Ureter (tissue), 1 donor: Measurements from ENCODE around the gene FJX1. TPM values are rescaled to one million over a fixed set of nuclear protein-coding genes. Genes with fewer than 3 reads are reported as not detected.

Experiments used
- DNase-seq: peaks from one replicate; pipeline ENCODE4 v3.0.0-alpha.2; 2020; ENCODE audit warnings: low spot score
- total RNA-seq: library from RNA; stranded (reverse); gene quantifications from one replicate; pipeline ENCODE4 v1.2.4, GENCODE V29; 2023
- donor health status: DM: yes; HTN: yes; CAD: no.

Gene FJX1
- total RNA-seq, 1 donor from 2014 or later, result 13.4 TPM

GRCh38 chr11:35606206-35606605 lies 12.1 kb upstream of the FJX1 start:
- DNase-seq, result no peak

DNA sequence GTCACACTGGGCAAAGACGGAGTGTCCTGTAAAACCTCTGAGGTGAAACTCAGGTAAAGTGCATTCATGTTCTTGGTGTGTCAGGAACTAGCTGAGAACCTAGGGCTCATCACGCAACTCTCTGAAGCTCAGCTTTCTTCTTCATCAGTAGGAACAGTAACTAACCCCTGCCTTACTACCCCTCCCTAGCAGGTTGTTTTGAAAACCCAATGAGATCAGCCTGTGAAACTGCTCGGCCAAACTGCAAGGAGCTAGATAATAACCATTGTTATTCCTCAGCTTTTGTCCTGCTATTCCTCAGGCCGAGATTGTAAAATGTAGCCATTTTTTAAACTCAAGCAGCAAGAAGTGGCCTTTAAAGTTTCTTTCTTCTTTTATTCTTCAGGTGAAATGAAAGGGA lies 9.8 kb upstream of the FJX1 start:
- DNase-seq, result no peak

DNA sequence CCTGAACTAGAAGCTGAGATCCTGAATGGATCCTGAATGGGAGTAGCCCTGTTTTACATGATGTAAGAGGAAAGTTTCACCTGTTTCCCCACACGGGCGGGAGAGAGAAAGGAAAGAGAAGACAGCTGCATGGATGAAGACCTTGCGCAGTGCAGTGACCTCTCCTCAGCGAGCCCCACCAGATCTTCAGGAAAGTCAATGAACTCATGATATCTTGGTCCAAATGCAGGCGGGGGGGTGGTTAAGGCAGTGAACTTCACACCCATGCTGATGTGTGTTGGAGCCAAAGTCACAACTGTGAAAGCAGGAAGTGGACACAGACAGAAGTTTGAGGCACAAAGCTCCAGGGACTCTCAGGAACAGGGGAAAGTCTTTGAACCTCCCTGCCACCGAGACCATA lies 8.6 kb upstream of the FJX1 start:
- no peak for DNase-seq

GRCh38 chr11:35610631-35611030 lies 7.6 kb upstream of the FJX1 start:
- DNase-seq, result no peak

GRCh38 chr11:35611741-35612140 lies 6.5 kb upstream of the FJX1 start:
- no peak for DNase-seq

DNA sequence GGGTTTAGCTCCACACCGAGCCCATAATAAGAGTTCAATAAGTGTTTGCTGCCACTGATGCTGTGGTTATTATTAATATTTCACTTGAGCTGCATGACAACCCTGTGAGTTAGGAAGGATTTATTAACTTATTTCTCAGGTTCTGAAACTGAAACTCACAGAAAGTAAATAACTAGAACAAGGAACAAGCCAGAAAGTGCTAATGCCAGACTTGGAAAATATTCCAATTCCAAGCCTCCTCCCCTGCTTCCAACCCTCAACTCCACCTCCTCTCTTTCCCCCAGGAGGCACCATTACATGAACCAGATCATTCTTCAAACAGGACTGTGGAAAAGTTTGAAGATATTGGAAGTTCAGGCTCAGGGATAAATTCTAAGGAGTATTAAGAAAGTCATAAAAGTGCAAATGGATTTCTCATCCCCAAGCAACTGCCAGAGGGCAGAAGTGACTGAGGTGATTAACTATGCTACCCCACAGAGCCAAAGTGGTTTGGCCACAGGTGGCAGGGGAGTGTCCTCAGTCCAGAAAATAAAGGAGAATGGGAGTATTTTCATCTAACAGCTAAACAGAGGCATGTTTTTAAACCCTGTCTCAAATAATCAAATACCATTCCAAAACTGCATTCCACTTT lies 3.2 kb upstream of the FJX1 start:
- DNase-seq, result no peak

GRCh38 chr11:35615921-35616900 lies 2.0 kb upstream of the FJX1 start:
- DNase-seq, result no peak

- DNase-seq, result no peak
These were observed 959 bp upstream of the FJX1 start for GRCh38 chr11:35617316-35617686.

- no peak for DNase-seq
These were observed 346 bp downstream of the FJX1 start for GRCh38 chr11:35618497-35619115.

DNA sequence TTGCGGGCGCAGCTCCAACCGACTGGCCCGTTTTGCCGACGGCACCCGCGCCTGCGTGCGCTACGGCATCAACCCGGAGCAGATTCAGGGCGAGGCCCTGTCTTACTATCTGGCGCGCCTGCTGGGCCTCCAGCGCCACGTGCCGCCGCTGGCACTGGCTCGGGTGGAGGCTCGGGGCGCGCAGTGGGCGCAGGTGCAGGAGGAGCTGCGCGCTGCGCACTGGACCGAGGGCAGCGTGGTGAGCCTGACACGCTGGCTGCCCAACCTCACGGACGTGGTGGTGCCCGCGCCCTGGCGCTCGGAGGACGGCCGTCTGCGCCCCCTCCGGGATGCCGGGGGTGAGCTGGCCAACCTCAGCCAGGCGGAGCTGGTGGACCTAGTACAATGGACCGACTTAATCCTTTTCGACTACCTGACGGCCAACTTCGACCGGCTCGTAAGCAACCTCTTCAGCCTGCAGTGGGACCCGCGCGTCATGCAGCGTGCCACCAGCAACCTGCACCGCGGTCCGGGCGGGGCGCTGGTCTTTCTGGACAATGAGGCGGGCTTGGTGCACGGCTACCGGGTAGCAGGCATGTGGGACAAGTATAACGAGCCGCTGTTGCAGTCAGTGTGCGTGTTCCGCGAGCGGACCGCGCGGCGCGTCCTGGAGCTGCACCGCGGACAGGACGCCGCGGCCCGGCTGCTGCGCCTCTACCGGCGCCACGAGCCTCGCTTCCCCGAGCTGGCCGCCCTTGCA lies 1.0 kb downstream of the FJX1 start:
- no peak for DNase-seq

DNA sequence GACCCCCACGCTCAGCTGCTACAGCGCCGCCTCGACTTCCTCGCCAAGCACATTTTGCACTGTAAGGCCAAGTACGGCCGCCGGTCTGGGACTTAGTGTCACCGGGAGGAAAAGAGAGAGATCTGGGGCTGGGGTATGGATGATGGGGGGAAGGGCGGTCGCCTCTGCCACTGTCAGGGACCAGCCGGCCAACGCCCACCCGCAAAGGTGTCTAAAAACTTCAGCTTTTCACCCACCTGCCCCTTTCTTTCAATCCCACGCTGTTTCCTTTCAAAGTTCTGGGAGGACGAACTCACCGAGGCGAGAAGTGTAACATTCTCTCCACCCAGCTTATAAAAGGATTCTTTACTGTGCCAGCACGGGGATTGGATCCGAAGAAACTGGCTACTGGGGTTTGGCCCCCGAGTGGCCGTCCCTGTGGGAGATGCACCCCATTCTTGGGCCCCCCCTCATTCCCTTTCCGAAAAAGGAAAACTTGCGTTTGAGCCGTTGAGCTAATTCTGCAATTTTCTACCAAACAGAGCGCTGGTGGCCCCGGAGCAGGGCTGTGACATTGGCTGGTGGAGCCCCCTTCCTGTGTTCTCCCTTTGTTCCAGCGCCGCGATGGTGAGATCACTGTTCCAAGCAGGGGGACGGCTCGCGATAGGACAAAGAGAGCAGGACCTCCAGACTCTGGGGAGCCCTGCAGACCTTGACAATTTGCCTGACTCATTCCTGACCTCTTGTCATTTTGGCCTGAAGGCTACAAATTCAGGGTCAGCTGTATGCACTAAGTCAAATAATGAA lies 1.8 kb downstream of the FJX1 start:
- no peak for DNase-seq

GRCh38 chr11:35620795-35621194 lies 2.5 kb downstream of the FJX1 start:
- DNase-seq, result no peak

- DNase-seq, result no peak
These were observed 3.4 kb downstream of the FJX1 start for GRCh38 chr11:35621620-35622019.

DNA sequence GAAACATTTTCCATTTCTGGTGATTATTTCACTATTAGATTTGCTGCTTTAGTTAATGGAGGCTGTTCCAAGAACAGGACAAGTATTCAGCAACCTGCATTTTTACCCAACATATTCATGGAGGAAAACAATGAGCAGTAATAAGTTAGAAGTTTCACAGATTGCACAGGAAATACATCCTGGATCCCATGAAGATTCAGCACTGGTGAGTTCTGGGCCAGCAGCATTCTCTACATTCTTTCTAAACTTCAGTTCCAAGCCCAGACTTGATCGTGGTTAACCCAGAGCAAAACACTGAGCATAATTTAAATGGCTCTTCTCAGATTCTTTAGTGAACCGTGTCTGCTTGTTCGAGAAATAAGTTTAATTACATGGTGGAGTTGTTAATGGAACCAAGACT lies 3.8 kb downstream of the FJX1 start:
- no peak for DNase-seq

DNA sequence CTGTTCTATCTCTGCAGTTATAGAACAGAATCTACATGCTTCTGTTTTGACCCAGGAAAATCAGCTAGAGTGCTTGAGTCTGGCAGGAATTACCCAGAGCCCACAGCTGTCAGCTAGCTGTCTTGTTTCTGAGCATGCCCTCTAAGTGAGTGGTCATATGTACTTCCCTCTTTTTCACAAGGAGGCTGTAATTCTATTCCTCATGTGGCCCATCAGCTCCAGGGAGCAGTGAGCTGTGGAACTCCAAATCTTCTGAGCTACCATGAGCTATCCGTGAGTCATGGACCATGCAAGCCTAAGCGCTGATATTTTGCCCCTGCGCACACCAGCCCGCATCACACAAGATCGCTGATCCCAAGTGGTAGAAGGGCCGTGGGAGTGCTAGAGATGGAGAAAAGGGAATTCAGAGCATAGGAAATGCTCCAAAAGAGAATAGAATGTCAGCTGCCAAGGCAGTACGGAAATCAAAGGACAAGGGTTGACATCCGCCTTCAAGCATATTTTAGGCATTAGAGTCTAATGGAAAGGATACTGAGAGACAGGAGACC lies 5.4 kb downstream of the FJX1 start:
- DNase-seq, result no peak

- DNase-seq, result no peak
These were observed 6.1 kb downstream of the FJX1 start for GRCh38 chr11:35624316-35624715.

GRCh38 chr11:35624781-35625180 lies 6.5 kb downstream of the FJX1 start:
- DNase-seq, result no peak

DNA sequence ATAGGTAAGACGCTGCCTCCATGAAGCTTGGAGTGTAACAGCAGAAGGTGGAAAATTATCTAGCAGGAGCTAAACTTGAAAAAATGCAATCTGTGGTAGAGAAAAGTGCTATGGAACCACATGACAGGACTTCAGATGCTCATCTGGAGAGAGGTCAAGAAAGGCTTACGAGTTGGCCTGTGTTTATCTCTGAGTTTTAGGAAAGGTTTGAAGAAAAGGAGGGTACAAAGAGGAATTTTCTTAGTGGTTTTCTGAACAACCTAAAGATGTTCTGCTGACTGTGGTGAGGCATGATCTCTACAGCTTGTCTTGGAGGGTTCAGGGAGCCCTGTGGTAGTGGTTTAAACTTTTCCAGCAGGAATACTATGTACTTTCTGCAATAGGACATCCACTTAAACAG lies 8.2 kb downstream of the FJX1 start:
- DNase-seq, result no peak

DNA sequence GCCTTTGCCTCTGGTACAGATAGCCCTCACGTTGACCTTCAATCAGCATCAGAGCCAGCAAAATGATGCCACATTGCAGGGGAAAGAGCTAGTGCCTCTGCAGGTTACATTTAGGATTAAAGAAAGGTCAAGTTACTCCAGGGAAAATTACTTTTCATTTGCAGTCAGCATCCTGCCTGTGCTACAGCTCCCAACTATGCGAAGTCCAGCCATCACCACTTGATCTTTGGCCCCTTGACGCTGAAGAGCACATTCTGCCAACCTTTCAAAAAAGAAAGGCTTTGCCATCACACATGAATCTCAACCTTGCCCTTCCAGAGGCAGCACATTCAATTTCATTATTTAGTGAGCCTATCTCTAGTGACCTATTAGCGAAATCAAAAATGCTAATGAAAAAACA lies 11.3 kb downstream of the FJX1 start:
- no peak for DNase-seq

GRCh38 chr11:35629914-35630313 lies 11.7 kb downstream of the FJX1 start:
- no peak for DNase-seq

DNA sequence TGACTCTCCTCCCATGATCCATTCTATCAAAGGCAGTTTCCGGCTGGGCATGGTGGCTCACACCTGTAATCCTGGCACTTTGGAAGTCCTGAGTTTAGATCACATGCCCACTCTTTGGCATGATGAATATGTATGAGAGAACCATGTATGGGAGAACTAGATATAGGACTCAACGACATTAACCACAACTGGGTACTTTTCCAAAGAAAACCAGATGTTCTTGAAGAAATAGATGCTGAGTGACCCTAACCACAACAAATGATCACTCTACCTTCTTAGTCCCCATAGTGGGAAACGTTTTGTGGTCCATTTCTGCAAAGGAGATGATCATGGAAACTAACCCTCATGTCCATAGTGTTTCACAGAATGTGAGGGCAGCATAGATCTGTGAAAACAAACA lies 13.6 kb downstream of the FJX1 start:
- DNase-seq, result no peak
